GM23338 (cell line): ENCODE data around the gene SPC24. TPM values are rescaled to one million over a fixed set of nuclear protein-coding genes. Genes with fewer than 3 reads are reported as not detected.

ENCODE experiments used
- ATAC-seq: fragments of 200-7000 bp; cut with Tn5 transposase; 3 replicates; pipeline ENCODE4 v1.9.1; 2020
- DNase-seq: peaks from one replicate; pipeline ENCODE4 v3.0.0-alpha.2; 2015; ENCODE audit warnings: low spot score
- H2AFZ ChIP-seq: fragments of 200-600 bp; sonication (generic); 2 replicates; pipeline ENCODE4 v1.8.0; 2016; ENCODE audit warnings: antibody characterized with exemption, mild to moderate bottlenecking, moderate library complexity
- H3F3A ChIP-seq: fragments of 200-600 bp; sonication (generic); replicated peaks from 2 replicates; pipeline ENCODE4 v1.8.0; 2017; ENCODE audit warnings: antibody characterized with exemption, mixed run types, low read depth
- H3K27ac ChIP-seq: fragments of 200-600 bp; sonication (generic); 2 replicates; pipeline ENCODE4 v1.6.1; 2016; ENCODE audit warnings: low read depth
- H3K27me3 ChIP-seq: fragments of 200-600 bp; sonication (generic); 2 replicates; pipeline ENCODE4 v1.8.0; 2016; ENCODE audit warnings: mild to moderate bottlenecking, mixed run types, moderate library complexity; ENCODE audit not compliant: insufficient read depth
- H3K36me3 ChIP-seq: fragments of 200-600 bp; sonication (generic); 2 replicates; pipeline ENCODE4 v1.8.0; 2016; ENCODE audit warnings: mild to moderate bottlenecking; ENCODE audit not compliant: insufficient read depth
- H3K4me1 ChIP-seq: fragments of 200-600 bp; sonication (generic); 2 replicates; pipeline ENCODE4 v1.8.0; 2016; ENCODE audit warnings: mild to moderate bottlenecking, moderate library complexity; ENCODE audit not compliant: insufficient read depth
- H3K4me2 ChIP-seq: fragments of 200-600 bp; sonication (generic); 2 replicates; pipeline ENCODE4 v1.7.1; 2017; ENCODE audit warnings: mixed run types
- H3K4me3 ChIP-seq: fragments of 200-600 bp; sonication (generic); 2 replicates; pipeline ENCODE4 v1.6.1; 2016; ENCODE audit warnings: mixed run types
- H3K79me2 ChIP-seq: fragments of 200-600 bp; sonication (generic); replicated peaks from 2 replicates; pipeline ENCODE4 v1.8.0; 2017; ENCODE audit warnings: mild to moderate bottlenecking; ENCODE audit not compliant: insufficient read depth
- H3K9me2 ChIP-seq: fragments of 200-600 bp; sonication (generic); 2 replicates; pipeline ENCODE4 v1.8.0; 2017; ENCODE audit not compliant: insufficient read depth
- H4K20me1 ChIP-seq: fragments of 200-600 bp; sonication (generic); replicated peaks from 2 replicates; pipeline ENCODE4 v1.8.0; 2017; ENCODE audit warnings: mild to moderate bottlenecking; ENCODE audit not compliant: insufficient read depth
- H3K27ac Mint-ChIP-seq: 2 replicates; pipeline ENCODE4 v1.8.0; 2020; ENCODE audit warnings: inconsistent platforms, mild to moderate bottlenecking, moderate library complexity, mixed read lengths
- H3K27me3 Mint-ChIP-seq: 3 replicates; pipeline ENCODE4 v1.8.0; 2022; ENCODE audit warnings: low read depth, mild to moderate bottlenecking, moderate library complexity, mixed read lengths, inconsistent platforms; ENCODE audit not compliant: insufficient read depth, poor library complexity
- H3K36me3 Mint-ChIP-seq: 3 replicates; pipeline ENCODE4 v1.8.0; 2021; ENCODE audit warnings: low read depth, mild to moderate bottlenecking, inconsistent platforms, moderate library complexity, mixed read lengths
- H3K4me1 Mint-ChIP-seq: 3 replicates; pipeline ENCODE4 v1.8.0; 2020; ENCODE audit warnings: mild to moderate bottlenecking, inconsistent platforms, mixed read lengths
- H3K4me3 Mint-ChIP-seq: 3 replicates; pipeline ENCODE4 v1.8.0; 2021; ENCODE audit warnings: moderate library complexity, mild to moderate bottlenecking, inconsistent platforms, mixed read lengths
- H3K9me3 Mint-ChIP-seq: 3 replicates; pipeline ENCODE4 v1.8.0; 2020; ENCODE audit warnings: moderate library complexity, mild to moderate bottlenecking, inconsistent platforms, mixed read lengths
- CREB1 ChIP-seq: fragments of 250-450 bp; sonication (Bioruptor Pico); IDR thresholded peaks from 2 replicates; pipeline ENCODE4 v1.5.0; 2020; ENCODE audit warnings: low read depth, mild to moderate bottlenecking, moderate library complexity
- EZH2 ChIP-seq: fragments of 200-600 bp; sonication (generic); IDR thresholded peaks from one replicate; pipeline ENCODE4 v1.8.0; 2017; ENCODE audit warnings: antibody characterized with exemption, mild to moderate bottlenecking, low read depth; ENCODE audit not compliant: unreplicated experiment
- EZH2phosphoT487 ChIP-seq: fragments of 200-600 bp; sonication (generic); IDR thresholded peaks from one replicate; pipeline ENCODE4 v1.8.1; 2018; ENCODE audit warnings: antibody characterized with exemption; ENCODE audit not compliant: unreplicated experiment
- JUNB ChIP-seq: IDR thresholded peaks from one replicate; pipeline ENCODE4 v1.6.1; 2016; ENCODE audit warnings: antibody characterized with exemption; ENCODE audit not compliant: unreplicated experiment
- NANOG ChIP-seq: IDR thresholded peaks from 2 replicates; pipeline ENCODE4 v1.6.1; 2016; ENCODE audit warnings: antibody characterized with exemption, borderline replicate concordance
- POLR2AphosphoS5 ChIP-seq: IDR thresholded peaks from 2 replicates; pipeline ENCODE4 v1.6.1; 2016; ENCODE audit warnings: antibody characterized with exemption, low read depth
- STAT1 ChIP-seq: IDR thresholded peaks from one replicate; pipeline ENCODE4 v1.6.1; 2016; ENCODE audit warnings: antibody characterized with exemption; ENCODE audit not compliant: unreplicated experiment
- ZNF114 ChIP-seq: fragments of 250-450 bp; sonication (Bioruptor Pico); IDR thresholded peaks from 2 replicates; pipeline ENCODE4 v1.5.0; 2020; ENCODE audit warnings: mild to moderate bottlenecking, moderate library complexity
- ZNF331 ChIP-seq: fragments of 250-450 bp; sonication (Bioruptor Pico); IDR thresholded peaks from 2 replicates; pipeline ENCODE4 v1.5.0; 2020; ENCODE audit warnings: low read depth, mild to moderate bottlenecking, moderate library complexity
- polyA plus RNA-seq: library from polyadenylated mRNA; unstranded; fragments of >200 nt; fragmentation: Nextera tagmentation; extraction: Ambion mirVana; gene quantifications from 2 replicates; pipeline ENCODE4 v1.2.1, GENCODE V29; 2016
- total RNA-seq: library from RNA; depleted of rRNA; stranded (reverse); fragments of >200 nt; shearing (Covaris generic); gene quantifications from 2 replicates; pipeline ENCODE4 v1.2.3, GENCODE V29; 2014
- TF ChIP-seq, protein P1 (sequence below): IDR thresholded peaks from 2 replicates; pipeline ENCODE4 v1.6.1; 2016; ENCODE audit warnings: antibody characterized with exemption
- TF ChIP-seq, protein P2 (sequence below): fragments of 250-450 bp; sonication (Bioruptor Pico); IDR thresholded peaks from 2 replicates; pipeline ENCODE4 v1.5.0; 2020; ENCODE audit warnings: mild to moderate bottlenecking, moderate library complexity
- TF ChIP-seq, protein P3 (sequence below), 2 experiments: fragments of 200-600 bp in 1 of 2; sonication (generic) in 1 of 2; conservative IDR thresholded peaks; 2 replicates each; pipeline versions ENCODE4 v1.5.1 to v1.6.1; 2016 to 2017; ENCODE audit warnings: antibody characterized with exemption in 2 of 2, low read depth in 2 of 2, mild to moderate bottlenecking in 2 of 2, moderate library complexity in 1 of 2

The SPC24 gene
- total and polyA plus RNA-seq, 2 experiments from 2014 or later, result 38.7 to 40.6 TPM

DNA sequence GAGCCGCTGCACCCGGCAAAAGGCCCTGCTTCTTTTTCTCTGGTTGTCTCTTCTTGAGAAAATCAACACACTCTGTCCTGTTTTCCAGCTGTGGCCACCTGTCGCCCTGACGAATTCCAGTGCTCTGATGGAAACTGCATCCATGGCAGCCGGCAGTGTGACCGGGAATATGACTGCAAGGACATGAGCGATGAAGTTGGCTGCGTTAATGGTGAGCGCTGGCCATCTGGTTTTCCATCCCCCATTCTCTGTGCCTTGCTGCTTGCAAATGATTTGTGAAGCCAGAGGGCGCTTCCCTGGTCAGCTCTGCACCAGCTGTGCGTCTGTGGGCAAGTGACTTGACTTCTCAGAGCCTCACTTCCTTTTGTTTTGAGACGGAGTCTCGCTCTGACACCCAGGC is 49.1 kb downstream of the SPC24 start:
- H3F3A ChIP-seq, result peaks cover 76% of the 10 kb centered on the region
- peaks cover 64% of the 10 kb centered on the region for H4K20me1 ChIP-seq
- Mint-ChIP-seq H3K4me1 (no peaks in the 10 kb centered on the region), H3K27ac (no peak overlapping the region), H3K9me3 (no peaks in the 10 kb centered on the region), H3K4me3 (no peak overlapping the region), H3K36me3 (peaks cover 100% of the 10 kb centered on the region), H3K27me3 (peaks cover 6% of the 10 kb centered on the region)
- peak overlapping the region; percentile 69; the same call in 1 of the 2 replicates for H3K27ac ChIP-seq
- no peaks in the 10 kb centered on the region for H3K27me3 ChIP-seq
- peaks cover 79% of the 10 kb centered on the region for H3K79me2 ChIP-seq
- ATAC-seq (no peak), DNase-seq (no peak)
- no peaks in the 10 kb centered on the region for H3K9me2 ChIP-seq
- no peak overlapping the region for H3K4me2 ChIP-seq
- TF ChIP-seq JUNB, result no peak
- TF ChIP-seq CREB1 (CRISPR knock-in tag), result no peak
- TF ChIP-seq POLR2AphosphoS5, result no peak
- TF ChIP-seq EZH2, result no peak
- TF ChIP-seq STAT1, result no peak
- TF ChIP-seq, protein P1, sequence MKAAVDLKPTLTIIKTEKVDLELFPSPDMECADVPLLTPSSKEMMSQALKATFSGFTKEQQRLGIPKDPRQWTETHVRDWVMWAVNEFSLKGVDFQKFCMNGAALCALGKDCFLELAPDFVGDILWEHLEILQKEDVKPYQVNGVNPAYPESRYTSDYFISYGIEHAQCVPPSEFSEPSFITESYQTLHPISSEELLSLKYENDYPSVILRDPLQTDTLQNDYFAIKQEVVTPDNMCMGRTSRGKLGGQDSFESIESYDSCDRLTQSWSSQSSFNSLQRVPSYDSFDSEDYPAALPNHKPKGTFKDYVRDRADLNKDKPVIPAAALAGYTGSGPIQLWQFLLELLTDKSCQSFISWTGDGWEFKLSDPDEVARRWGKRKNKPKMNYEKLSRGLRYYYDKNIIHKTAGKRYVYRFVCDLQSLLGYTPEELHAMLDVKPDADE, result no peak
- TF ChIP-seq, protein P2, sequence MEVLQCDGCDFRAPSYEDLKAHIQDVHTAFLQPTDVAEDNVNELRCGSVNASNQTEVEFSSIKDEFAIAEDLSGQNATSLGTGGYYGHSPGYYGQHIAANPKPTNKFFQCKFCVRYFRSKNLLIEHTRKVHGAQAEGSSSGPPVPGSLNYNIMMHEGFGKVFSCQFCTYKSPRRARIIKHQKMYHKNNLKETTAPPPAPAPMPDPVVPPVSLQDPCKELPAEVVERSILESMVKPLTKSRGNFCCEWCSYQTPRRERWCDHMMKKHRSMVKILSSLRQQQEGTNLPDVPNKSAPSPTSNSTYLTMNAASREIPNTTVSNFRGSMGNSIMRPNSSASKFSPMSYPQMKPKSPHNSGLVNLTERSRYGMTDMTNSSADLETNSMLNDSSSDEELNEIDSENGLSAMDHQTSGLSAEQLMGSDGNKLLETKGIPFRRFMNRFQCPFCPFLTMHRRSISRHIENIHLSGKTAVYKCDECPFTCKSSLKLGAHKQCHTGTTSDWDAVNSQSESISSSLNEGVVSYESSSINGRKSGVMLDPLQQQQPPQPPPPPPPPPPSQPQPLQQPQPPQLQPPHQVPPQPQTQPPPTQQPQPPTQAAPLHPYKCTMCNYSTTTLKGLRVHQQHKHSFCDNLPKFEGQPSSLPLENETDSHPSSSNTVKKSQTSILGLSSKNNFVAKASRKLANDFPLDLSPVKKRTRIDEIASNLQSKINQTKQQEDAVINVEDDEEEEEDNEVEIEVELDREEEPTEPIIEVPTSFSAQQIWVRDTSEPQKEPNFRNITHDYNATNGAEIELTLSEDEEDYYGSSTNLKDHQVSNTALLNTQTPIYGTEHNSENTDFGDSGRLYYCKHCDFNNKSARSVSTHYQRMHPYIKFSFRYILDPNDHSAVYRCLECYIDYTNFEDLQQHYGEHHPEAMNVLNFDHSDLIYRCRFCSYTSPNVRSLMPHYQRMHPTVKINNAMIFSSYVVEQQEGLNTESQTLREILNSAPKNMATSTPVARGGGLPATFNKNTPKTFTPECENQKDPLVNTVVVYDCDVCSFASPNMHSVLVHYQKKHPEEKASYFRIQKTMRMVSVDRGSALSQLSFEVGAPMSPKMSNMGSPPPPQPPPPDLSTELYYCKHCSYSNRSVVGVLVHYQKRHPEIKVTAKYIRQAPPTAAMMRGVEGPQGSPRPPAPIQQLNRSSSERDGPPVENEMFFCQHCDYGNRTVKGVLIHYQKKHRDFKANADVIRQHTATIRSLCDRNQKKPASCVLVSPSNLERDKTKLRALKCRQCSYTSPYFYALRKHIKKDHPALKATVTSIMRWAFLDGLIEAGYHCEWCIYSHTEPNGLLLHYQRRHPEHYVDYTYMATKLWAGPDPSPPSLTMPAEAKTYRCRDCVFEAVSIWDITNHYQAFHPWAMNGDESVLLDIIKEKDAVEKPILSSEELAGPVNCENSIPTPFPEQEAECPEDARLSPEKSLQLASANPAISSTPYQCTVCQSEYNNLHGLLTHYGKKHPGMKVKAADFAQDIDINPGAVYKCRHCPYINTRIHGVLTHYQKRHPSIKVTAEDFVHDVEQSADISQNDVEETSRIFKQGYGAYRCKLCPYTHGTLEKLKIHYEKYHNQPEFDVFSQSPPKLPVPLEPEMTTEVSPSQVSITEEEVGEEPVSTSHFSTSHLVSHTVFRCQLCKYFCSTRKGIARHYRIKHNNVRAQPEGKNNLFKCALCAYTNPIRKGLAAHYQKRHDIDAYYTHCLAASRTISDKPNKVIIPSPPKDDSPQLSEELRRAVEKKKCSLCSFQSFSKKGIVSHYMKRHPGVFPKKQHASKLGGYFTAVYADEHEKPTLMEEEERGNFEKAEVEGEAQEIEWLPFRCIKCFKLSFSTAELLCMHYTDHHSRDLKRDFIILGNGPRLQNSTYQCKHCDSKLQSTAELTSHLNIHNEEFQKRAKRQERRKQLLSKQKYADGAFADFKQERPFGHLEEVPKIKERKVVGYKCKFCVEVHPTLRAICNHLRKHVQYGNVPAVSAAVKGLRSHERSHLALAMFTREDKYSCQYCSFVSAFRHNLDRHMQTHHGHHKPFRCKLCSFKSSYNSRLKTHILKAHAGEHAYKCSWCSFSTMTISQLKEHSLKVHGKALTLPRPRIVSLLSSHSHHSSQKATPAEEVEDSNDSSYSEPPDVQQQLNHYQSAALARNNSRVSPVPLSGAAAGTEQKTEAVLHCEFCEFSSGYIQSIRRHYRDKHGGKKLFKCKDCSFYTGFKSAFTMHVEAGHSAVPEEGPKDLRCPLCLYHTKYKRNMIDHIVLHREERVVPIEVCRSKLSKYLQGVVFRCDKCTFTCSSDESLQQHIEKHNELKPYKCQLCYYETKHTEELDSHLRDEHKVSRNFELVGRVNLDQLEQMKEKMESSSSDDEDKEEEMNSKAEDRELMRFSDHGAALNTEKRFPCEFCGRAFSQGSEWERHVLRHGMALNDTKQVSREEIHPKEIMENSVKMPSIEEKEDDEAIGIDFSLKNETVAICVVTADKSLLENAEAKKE (CRISPR knock-in tag), result no peak
- TF ChIP-seq ZNF114, result no peak
- TF ChIP-seq, protein P3, sequence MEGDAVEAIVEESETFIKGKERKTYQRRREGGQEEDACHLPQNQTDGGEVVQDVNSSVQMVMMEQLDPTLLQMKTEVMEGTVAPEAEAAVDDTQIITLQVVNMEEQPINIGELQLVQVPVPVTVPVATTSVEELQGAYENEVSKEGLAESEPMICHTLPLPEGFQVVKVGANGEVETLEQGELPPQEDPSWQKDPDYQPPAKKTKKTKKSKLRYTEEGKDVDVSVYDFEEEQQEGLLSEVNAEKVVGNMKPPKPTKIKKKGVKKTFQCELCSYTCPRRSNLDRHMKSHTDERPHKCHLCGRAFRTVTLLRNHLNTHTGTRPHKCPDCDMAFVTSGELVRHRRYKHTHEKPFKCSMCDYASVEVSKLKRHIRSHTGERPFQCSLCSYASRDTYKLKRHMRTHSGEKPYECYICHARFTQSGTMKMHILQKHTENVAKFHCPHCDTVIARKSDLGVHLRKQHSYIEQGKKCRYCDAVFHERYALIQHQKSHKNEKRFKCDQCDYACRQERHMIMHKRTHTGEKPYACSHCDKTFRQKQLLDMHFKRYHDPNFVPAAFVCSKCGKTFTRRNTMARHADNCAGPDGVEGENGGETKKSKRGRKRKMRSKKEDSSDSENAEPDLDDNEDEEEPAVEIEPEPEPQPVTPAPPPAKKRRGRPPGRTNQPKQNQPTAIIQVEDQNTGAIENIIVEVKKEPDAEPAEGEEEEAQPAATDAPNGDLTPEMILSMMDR (conservative IDR thresholded peaks at IDR 0.05; ENCODE audit: low read depth in 2 of 2), result no peak
- no peak for TF ChIP-seq NANOG
- no peak for TF ChIP-seq EZH2phosphoT487
- no peak for TF ChIP-seq ZNF331 (CRISPR knock-in tag)
- H3K36me3 ChIP-seq, result peaks cover 99% of the 10 kb centered on the region
- no peaks in the 10 kb centered on the region for H3K4me1 ChIP-seq
- H2AFZ ChIP-seq, result no peak overlapping the region
- H3K4me3 ChIP-seq, result no peak overlapping the region
